HepG2 (cell line): Measurements from ENCODE around the gene DDX24. TPM values are rescaled to one million over a fixed set of nuclear protein-coding genes. Genes with fewer than 3 reads are reported as not detected.

Experiments
- ATAC-seq: fragments of 200-7000 bp; cut with Tn5 transposase; 3 replicates; pipeline ENCODE4 v1.9.1; 2020; ENCODE audit warnings: mild to moderate bottlenecking, moderate library complexity
- BruUV-seq: library from RNA; stranded (reverse); fragments of 400-500 nt; replicated peaks from 2 replicates; lab custom pipeline; 2021; lab: Mats Ljungman, UMichigan
- CTCF ChIA-PET: fragments of 300-600 bp; formaldehyde crosslinking; extraction: SDS; loops from one replicate; lab custom pipeline; 2021; ENCODE audit warnings: low total read pairs, inconsistent platforms, low intra/inter-chr PET ratio; lab: Yijun Ruan, JAX
- POLR2A ChIA-PET: fragments of 350-600 bp; sonication (Branson Sonifier 250); formaldehyde crosslinking; loops from one replicate; lab custom pipeline; 2020; ENCODE audit warnings: antibody characterized with exemption, inconsistent platforms; lab: Yijun Ruan, JAX
- DNase-seq: peaks from one replicate; pipeline ENCODE4 v3.0.0-alpha.2; 2015; ENCODE audit warnings: low spot score
- FAIRE-seq: peaks from 3 replicates; lab custom pipeline; 2011; peaks lifted over from hg19 to GRCh38; lab: Jason Lieb, UNC
- H2AFZ ChIP-seq: one replicate; pipeline ENCODE4 v1.6.1; 2011; ENCODE audit warnings: low read length, inconsistent platforms
- H3K27ac ChIP-seq: fragments of 300-600 bp; 3 replicates; pipeline ENCODE4 v1.8.0; 2011; ENCODE audit warnings: mixed run types, mild to moderate bottlenecking, mixed read lengths, low read length, inconsistent platforms; ENCODE audit not compliant: insufficient read depth; ENCODE audit errors: extremely low read length
- H3K27me3 ChIP-seq, 2 experiments: fragments of 200-600 bp in 1 of 2; 2 replicates in 1 of 2; 3 replicates in 1 of 2; pipeline versions ENCODE4 v1.6.0 to v1.8.0; 2011; ENCODE audit warnings: low read length in 2 of 2, mild to moderate bottlenecking in 2 of 2, moderate library complexity in 2 of 2, inconsistent platforms in 1 of 2; ENCODE audit not compliant: insufficient read depth in 2 of 2, control insufficient read depth in 1 of 2
- H3K36me3 ChIP-seq, 2 experiments: fragments of 200-600 bp in 1 of 2; replicated peaks in 1 of 2; 2 replicates in 1 of 2; 3 replicates in 1 of 2; pipeline versions ENCODE4 v1.5.1 to v1.8.0; 2011; ENCODE audit warnings: low read length in 2 of 2, inconsistent platforms in 1 of 2; ENCODE audit not compliant: insufficient read depth in 2 of 2, control insufficient read depth in 1 of 2
- H3K4me1 ChIP-seq: 2 replicates; pipeline ENCODE4 v1.5.1; 2012; ENCODE audit warnings: low read length, inconsistent platforms; ENCODE audit not compliant: insufficient read depth
- H3K4me2 ChIP-seq: 2 replicates; pipeline ENCODE4 v1.6.0; 2011; ENCODE audit warnings: low read depth, low read length, inconsistent platforms
- H3K4me3 ChIP-seq, 3 experiments: fragments of 200-600 bp in 1 of 3; sonication (generic), shearing (Covaris generic) in 1 of 3; replicated peaks in 1 of 3; 2 replicates each; pipeline ENCODE4 v1.5.1; 2011 to 2016; ENCODE audit warnings: low read length in 3 of 3, inconsistent platforms in 2 of 3, low read depth in 2 of 3, mild to moderate bottlenecking in 2 of 3, control low read depth in 1 of 3, mixed read lengths in 1 of 3; ENCODE audit not compliant: insufficient read depth in 1 of 3
- H3K79me2 ChIP-seq: one replicate; pipeline ENCODE4 v1.6.1; 2011; ENCODE audit warnings: low read length, inconsistent platforms; ENCODE audit not compliant: insufficient read depth
- H3K9ac ChIP-seq: 2 replicates; pipeline ENCODE4 v1.6.0; 2011; ENCODE audit warnings: mild to moderate bottlenecking, low read depth, low read length, inconsistent platforms; ENCODE audit not compliant: insufficient read depth
- H3K9me3 ChIP-seq: 2 replicates; pipeline ENCODE4 v1.5.1; 2012; ENCODE audit warnings: mild to moderate bottlenecking, low read length
- H4K20me1 ChIP-seq: 2 replicates; pipeline ENCODE4 v1.6.0; 2011; ENCODE audit warnings: inconsistent platforms, mild to moderate bottlenecking, low read length, moderate library complexity; ENCODE audit not compliant: insufficient read depth
- CTCF ChIP-seq: sonication (generic); formaldehyde crosslinking; IDR thresholded peaks from 2 replicates; pipeline ENCODE4 v1.5.0; 2020; ENCODE audit warnings: mild to moderate bottlenecking, missing genetic modification reagents, moderate library complexity
- EHMT2 ChIP-seq: fragments of 200-600 bp; sonication (generic); IDR thresholded peaks from 2 replicates; pipeline ENCODE4 v1.7.0; 2017; ENCODE audit warnings: antibody characterized with exemption, low read depth, low read length, borderline replicate concordance
- HNRNPK ChIP-seq: fragments of 200-400 bp; formaldehyde crosslinking; IDR thresholded peaks from 2 replicates; pipeline ENCODE4 v1.6.1; 2018; ENCODE audit warnings: low read length, low read depth, moderate library complexity, mild to moderate bottlenecking; ENCODE audit not compliant: poor library complexity, severe bottlenecking
- IRF2 ChIP-seq: IDR thresholded peaks from 2 replicates; pipeline ENCODE4 v1.6.1; 2018; ENCODE audit warnings: missing genetic modification reagents, missing compliant biosample characterization
- LCORL ChIP-seq, 2 experiments: fragments of 450-650 bp in 1 of 2; sonication (generic) in 1 of 2; formaldehyde crosslinking in 1 of 2; IDR thresholded peaks; 2 replicates each; pipeline versions ENCODE4 v1.5.0 to v1.6.1; 2017 to 2020; ENCODE audit warnings: antibody characterized with exemption in 1 of 2, missing genetic modification reagents in 1 of 2
- MATR3 ChIP-seq: sonication (generic); formaldehyde crosslinking; IDR thresholded peaks from 2 replicates; pipeline ENCODE4 v1.4.0; 2020; ENCODE audit warnings: missing genetic modification reagents
- NPAS2 ChIP-seq: sonication (generic); formaldehyde crosslinking; IDR thresholded peaks from 2 replicates; pipeline ENCODE4 v1.8.0; 2022; ENCODE audit warnings: mild to moderate bottlenecking, missing genetic modification reagents, borderline replicate concordance
- POGK ChIP-seq: sonication (generic); formaldehyde crosslinking; conservative IDR thresholded peaks from 2 replicates; pipeline ENCODE4 v1.8.0; 2022; ENCODE audit warnings: mild to moderate bottlenecking, moderate library complexity, missing genetic modification reagents
- SCMH1 ChIP-seq: sonication (generic); formaldehyde crosslinking; IDR thresholded peaks from 2 replicates; pipeline ENCODE4 v1.9.0; 2021; ENCODE audit warnings: missing genetic modification reagents, mild to moderate bottlenecking, borderline replicate concordance
- YY1 ChIP-seq: IDR thresholded peaks from 2 replicates; pipeline ENCODE4 v1.6.1; 2011; ENCODE audit warnings: low read length, low read depth, moderate library complexity, mild to moderate bottlenecking; ENCODE audit not compliant: insufficient read depth, insufficient replicate concordance
- ZBTB38 ChIP-seq: sonication (generic); formaldehyde crosslinking; IDR thresholded peaks from 2 replicates; pipeline ENCODE4 v1.5.1; 2020; ENCODE audit warnings: mild to moderate bottlenecking, missing genetic modification reagents
- ZEB1 ChIP-seq: IDR thresholded peaks from 2 replicates; pipeline ENCODE4 v1.6.1; 2012; ENCODE audit warnings: mild to moderate bottlenecking, low read depth, inconsistent platforms; ENCODE audit not compliant: insufficient replicate concordance
- ZNF121 ChIP-seq: sonication (generic); formaldehyde crosslinking; IDR thresholded peaks from 2 replicates; pipeline ENCODE4 v1.5.0; 2020; ENCODE audit warnings: mild to moderate bottlenecking, missing genetic modification reagents
- ZNF549 ChIP-seq: sonication (generic); formaldehyde crosslinking; IDR thresholded peaks from 2 replicates; pipeline ENCODE4 v1.5.0; 2020; ENCODE audit warnings: missing genetic modification reagents
- ZNF580 ChIP-seq: IDR thresholded peaks from 2 replicates; pipeline ENCODE4 v1.6.1; 2016; ENCODE audit warnings: low read depth, borderline replicate concordance
- ZNF616 ChIP-seq: sonication (generic); formaldehyde crosslinking; IDR thresholded peaks from 2 replicates; pipeline ENCODE4 v1.5.0; 2020; ENCODE audit warnings: low read depth, mild to moderate bottlenecking, missing genetic modification reagents
- ZNF724P ChIP-seq: sonication (generic); formaldehyde crosslinking; IDR thresholded peaks from 2 replicates; pipeline ENCODE4 v1.8.0; 2022; ENCODE audit warnings: missing genetic modification reagents, borderline replicate concordance
- whole genome bisulfite sequencing: methylation state at CpG from one replicate; pipeline ENCODE4 v1.1.6; 2017; ENCODE audit warnings: low lambda C conversion rate; 5-methylcytosine and 5-hydroxymethylcytosine counted together
- in situ Hi-C: cut with HindIII; loops from 2 replicates; pipeline ENCODE4 v1.10.0; 2017; ENCODE audit warnings: low pct_unique_long_range_greater_than_20kb; ENCODE audit not compliant: extremely low pct_ligation_motif_present
- intact Hi-C: fragments of 100-400 bp; cut with micrococcal nuclease; formaldehyde crosslinking; loops from one replicate; pipeline ENCODE4 v1.10.0; 2022; ENCODE audit not compliant: unreplicated experiment
- polyA plus RNA-seq, 8 experiments: library from polyadenylated mRNA; depleted of rRNA in 3 of 8; stranded (reverse) in 7 of 8; unstranded in 1 of 8; fragments of >200 nt; fragmentation: Illumina TruSeq in 4 of 8; extraction: Trizol in 4 of 8; gene quantifications; 2 replicates each; pipeline versions ENCODE4 v1.2.1 to v1.2.3, GENCODE V29; 2011 to 2016; ENCODE audit warnings: low read depth in 4 of 8, missing spikeins in 1 of 8, mixed read lengths in 1 of 8; ENCODE audit not compliant: insufficient read depth in 1 of 8
- total RNA-seq, 5 experiments: library from RNA; depleted of rRNA; stranded (reverse); fragments of >200 nt; fragmentation: Illumina TruSeq; extraction: Trizol; gene quantifications; 2 replicates each; pipeline ENCODE4 v1.2.3, GENCODE V29; 2016; ENCODE audit warnings: low read depth in 1 of 5

DDX24 gene
- total and polyA plus RNA-seq, 2 of the 13 experiments (the other 11 are each of a cell fraction or from before 2014, with no cell fraction given): 67.3 to 149 TPM

- WGBS: 100% methylated on average over 4 of the region's 6 CpGs
- CTCF ChIA-PET: interaction anchor here (1.4 to 1.9 kb wide), 2 partner anchors 82 to 86 kb away, joined by 3 to 12 read pairs; no protein-coding TSS in a partner anchor
- no peaks in the 10 kb centered on the region for H3K9me3 ChIP-seq
- FAIRE-seq (no peak), ATAC-seq (no peak), DNase-seq (no peak)
- TF ChIP-seq ZNF724P (CRISPR knock-in tag) (no peak), EHMT2 (no peak), ZNF616 (no peak), ZNF121 (CRISPR knock-in tag) (no peak), ZNF580 (CRISPR knock-in tag) (no peak), HNRNPK (no peak), POGK (CRISPR knock-in tag) (no peak), ZNF549 (CRISPR knock-in tag) (no peak), SCMH1 (CRISPR knock-in tag) (no peak), MATR3 (CRISPR knock-in tag) (no peak), LCORL (IDR thresholded peaks at IDR 0.05) (no peak), LCORL (CRISPR knock-in tag; IDR thresholded peaks at IDR 0.05) (no peak), ZEB1 (no peak), YY1 (no peak), IRF2 (CRISPR knock-in tag) (no peak), ZBTB38 (no peak), NPAS2 (CRISPR knock-in tag) (no peak), CTCF (no peak)
- no TSS peak for BruUV-seq
- H3K4me2 ChIP-seq: no peak overlapping the region
- peaks cover 34 to 81% of the 10 kb centered on the region in 2 experiments for H3K36me3 ChIP-seq
- H4K20me1 ChIP-seq: no peaks in the 10 kb centered on the region
- H3K4me1 ChIP-seq: peaks cover 19% of the 10 kb centered on the region
- intact Hi-C loops (no loop called here), in situ Hi-C loops (loop anchor here (10.0 kb wide), 1 partner anchor 254 kb away; no protein-coding TSS in a partner anchor)
- no peak overlapping the region for H3K4me3 ChIP-seq
- H3K9ac ChIP-seq: no peak overlapping the region
- H3K27me3 ChIP-seq: no peaks in the 10 kb centered on the region
- POLR2A ChIA-PET: no interaction called here
- no peaks in the 10 kb centered on the region for H3K79me2 ChIP-seq
- H2AFZ ChIP-seq: no peak overlapping the region
- H3K27ac ChIP-seq: no peak overlapping the region
Measured at GRCh38 chr14:94050231-94050880, 30.6 kb downstream of the DDX24 start.
